ENCODE data around the gene ARHGEF4.

- TF ChIP-seq CTCF (IDR thresholded peaks at IDR 0.05; ENCODE audit: insufficient read depth, low read depth, low read length) = no peak
- no peak for TF ChIP-seq EZH2 (IDR thresholded peaks at IDR 0.05; ENCODE audit: insufficient read depth, low read length)
These were observed 37.4 kb upstream of the ARHGEF4 start for GRCh38 chr2:130799295-130799694.

Measured in astrocyte (in vitro differentiated cells and primary cell).